Ishikawa (cell line): ENCODE measurements around the gene ZC2HC1B.

Source experiments
- CEBPB ChIP-seq: IDR thresholded peaks from 2 replicates; pipeline ENCODE4 v1.6.1; 2012
- CREB1 ChIP-seq: IDR thresholded peaks from 2 replicates; pipeline ENCODE4 v1.6.1; 2012; ENCODE audit warnings: low read depth
- EGR1 ChIP-seq: IDR thresholded peaks from 2 replicates; pipeline ENCODE4 v1.6.1; 2012
- EP300 ChIP-seq: IDR thresholded peaks from 2 replicates; pipeline ENCODE4 v1.6.1; 2012; ENCODE audit warnings: borderline replicate concordance
- FOXM1 ChIP-seq: IDR thresholded peaks from 2 replicates; pipeline ENCODE4 v1.6.1; 2012; ENCODE audit warnings: low read depth, borderline replicate concordance
- NFIC ChIP-seq: IDR thresholded peaks from 2 replicates; pipeline ENCODE4 v1.6.1; 2012
- RAD21 ChIP-seq: IDR thresholded peaks from 2 replicates; pipeline ENCODE4 v1.6.1; 2012; ENCODE audit warnings: low read depth
- TAF1 ChIP-seq: IDR thresholded peaks from 2 replicates; pipeline ENCODE4 v1.6.1; 2012; ENCODE audit warnings: low read depth, mild to moderate bottlenecking
- TCF12 ChIP-seq: IDR thresholded peaks from 2 replicates; pipeline ENCODE4 v1.6.1; 2012; ENCODE audit warnings: low read depth
- TEAD4 ChIP-seq: IDR thresholded peaks from 2 replicates; pipeline ENCODE4 v1.6.1; 2012
- YY1 ChIP-seq: IDR thresholded peaks from 2 replicates; pipeline ENCODE4 v1.6.1; 2012; ENCODE audit warnings: low read depth
- ZBTB7A ChIP-seq: IDR thresholded peaks from 2 replicates; pipeline ENCODE4 v1.6.1; 2012; ENCODE audit warnings: low read depth
- TF ChIP-seq, protein P1 (sequence below): IDR thresholded peaks from 2 replicates; pipeline ENCODE4 v1.6.1; 2012
- TF ChIP-seq, protein P2 (sequence below): IDR thresholded peaks from 2 replicates; pipeline ENCODE4 v1.6.1; 2012
- TF ChIP-seq, protein P3 (sequence below): IDR thresholded peaks from 2 replicates; pipeline ENCODE4 v1.6.1; 2012; ENCODE audit warnings: low read depth, mild to moderate bottlenecking

The ZC2HC1B gene

DNA sequence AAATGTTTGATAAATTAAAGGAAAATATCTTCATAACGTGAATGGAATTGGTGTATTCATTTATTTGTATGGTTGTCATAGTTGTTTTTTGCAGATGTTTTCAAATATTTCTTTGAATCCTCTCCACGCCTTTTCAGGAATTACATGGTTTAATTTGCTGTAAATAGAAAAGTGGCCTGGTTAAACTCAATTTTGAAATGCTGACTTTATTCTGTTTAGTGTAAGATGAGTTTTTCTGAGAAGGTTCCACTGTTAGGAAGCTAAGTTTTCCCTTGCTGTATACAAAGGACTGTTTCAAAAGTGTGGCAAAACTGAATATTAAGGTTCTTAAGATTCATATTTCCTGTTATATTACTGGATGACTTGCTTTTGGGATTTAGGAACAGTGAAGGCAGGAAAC is 503 bp upstream of the ZC2HC1B start:
- TF ChIP-seq, protein P1, sequence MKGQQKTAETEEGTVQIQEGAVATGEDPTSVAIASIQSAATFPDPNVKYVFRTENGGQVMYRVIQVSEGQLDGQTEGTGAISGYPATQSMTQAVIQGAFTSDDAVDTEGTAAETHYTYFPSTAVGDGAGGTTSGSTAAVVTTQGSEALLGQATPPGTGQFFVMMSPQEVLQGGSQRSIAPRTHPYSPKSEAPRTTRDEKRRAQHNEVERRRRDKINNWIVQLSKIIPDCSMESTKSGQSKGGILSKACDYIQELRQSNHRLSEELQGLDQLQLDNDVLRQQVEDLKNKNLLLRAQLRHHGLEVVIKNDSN: no peak

DNA sequence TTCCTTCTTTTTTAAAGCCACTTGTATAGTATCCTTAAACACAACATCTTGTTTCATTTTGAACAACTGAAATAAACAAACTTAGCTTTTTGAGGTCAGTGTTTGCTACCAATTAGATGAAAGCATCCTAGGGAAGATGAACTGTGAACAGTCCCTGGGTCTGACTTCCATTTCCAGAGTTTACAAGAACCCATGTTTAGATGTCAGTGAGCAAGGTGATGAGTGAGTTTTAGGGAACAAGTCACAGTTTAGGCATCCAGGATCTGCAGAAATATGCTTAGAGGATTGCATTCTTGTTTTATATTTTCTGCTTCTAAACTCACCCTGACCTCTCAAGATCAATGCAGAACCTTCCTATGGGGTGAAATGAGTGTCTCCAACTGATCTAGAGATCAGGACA is 3.0 kb downstream of the ZC2HC1B start:
- TF ChIP-seq EGR1 (no peak), CREB1 (no peak), CEBPB (no peak), YY1 (no peak), EP300 (no peak), TCF12 (no peak), NFIC (no peak), RAD21 (no peak), TAF1 (no peak), TEAD4 (no peak), FOXM1 (no peak)
- TF ChIP-seq, protein P1: no peak
- TF ChIP-seq, protein P2, sequence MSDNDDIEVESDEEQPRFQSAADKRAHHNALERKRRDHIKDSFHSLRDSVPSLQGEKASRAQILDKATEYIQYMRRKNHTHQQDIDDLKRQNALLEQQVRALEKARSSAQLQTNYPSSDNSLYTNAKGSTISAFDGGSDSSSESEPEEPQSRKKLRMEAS: no peak
- TF ChIP-seq, protein P3, sequence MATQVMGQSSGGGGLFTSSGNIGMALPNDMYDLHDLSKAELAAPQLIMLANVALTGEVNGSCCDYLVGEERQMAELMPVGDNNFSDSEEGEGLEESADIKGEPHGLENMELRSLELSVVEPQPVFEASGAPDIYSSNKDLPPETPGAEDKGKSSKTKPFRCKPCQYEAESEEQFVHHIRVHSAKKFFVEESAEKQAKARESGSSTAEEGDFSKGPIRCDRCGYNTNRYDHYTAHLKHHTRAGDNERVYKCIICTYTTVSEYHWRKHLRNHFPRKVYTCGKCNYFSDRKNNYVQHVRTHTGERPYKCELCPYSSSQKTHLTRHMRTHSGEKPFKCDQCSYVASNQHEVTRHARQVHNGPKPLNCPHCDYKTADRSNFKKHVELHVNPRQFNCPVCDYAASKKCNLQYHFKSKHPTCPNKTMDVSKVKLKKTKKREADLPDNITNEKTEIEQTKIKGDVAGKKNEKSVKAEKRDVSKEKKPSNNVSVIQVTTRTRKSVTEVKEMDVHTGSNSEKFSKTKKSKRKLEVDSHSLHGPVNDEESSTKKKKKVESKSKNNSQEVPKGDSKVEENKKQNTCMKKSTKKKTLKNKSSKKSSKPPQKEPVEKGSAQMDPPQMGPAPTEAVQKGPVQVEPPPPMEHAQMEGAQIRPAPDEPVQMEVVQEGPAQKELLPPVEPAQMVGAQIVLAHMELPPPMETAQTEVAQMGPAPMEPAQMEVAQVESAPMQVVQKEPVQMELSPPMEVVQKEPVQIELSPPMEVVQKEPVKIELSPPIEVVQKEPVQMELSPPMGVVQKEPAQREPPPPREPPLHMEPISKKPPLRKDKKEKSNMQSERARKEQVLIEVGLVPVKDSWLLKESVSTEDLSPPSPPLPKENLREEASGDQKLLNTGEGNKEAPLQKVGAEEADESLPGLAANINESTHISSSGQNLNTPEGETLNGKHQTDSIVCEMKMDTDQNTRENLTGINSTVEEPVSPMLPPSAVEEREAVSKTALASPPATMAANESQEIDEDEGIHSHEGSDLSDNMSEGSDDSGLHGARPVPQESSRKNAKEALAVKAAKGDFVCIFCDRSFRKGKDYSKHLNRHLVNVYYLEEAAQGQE: no peak

DNA sequence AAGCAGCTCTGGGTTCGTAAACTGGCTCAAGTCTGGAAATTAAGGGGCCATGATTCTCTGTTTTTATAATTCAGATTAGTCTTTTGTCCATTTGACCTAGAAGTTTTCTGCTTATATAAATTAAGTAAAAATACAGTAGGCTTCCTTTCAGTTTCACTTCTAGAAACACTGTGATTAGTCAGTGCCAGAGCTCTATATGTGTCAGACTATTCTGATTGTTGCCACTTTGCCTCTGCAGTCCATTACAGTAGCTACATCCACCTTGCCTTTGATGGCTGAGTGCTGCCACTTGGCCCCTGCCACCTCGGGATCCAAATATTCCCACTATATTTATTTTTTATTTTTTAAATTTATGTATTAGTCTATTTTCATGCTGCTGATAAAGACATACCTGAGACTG is 7.9 kb downstream of the ZC2HC1B start:
- TF ChIP-seq RAD21: no peak
- no peak for TF ChIP-seq NFIC
- TF ChIP-seq EP300: no peak
- TF ChIP-seq, protein P1: no peak
- TF ChIP-seq CEBPB: no peak
- no peak for TF ChIP-seq TEAD4
- no peak for TF ChIP-seq CREB1

DNA sequence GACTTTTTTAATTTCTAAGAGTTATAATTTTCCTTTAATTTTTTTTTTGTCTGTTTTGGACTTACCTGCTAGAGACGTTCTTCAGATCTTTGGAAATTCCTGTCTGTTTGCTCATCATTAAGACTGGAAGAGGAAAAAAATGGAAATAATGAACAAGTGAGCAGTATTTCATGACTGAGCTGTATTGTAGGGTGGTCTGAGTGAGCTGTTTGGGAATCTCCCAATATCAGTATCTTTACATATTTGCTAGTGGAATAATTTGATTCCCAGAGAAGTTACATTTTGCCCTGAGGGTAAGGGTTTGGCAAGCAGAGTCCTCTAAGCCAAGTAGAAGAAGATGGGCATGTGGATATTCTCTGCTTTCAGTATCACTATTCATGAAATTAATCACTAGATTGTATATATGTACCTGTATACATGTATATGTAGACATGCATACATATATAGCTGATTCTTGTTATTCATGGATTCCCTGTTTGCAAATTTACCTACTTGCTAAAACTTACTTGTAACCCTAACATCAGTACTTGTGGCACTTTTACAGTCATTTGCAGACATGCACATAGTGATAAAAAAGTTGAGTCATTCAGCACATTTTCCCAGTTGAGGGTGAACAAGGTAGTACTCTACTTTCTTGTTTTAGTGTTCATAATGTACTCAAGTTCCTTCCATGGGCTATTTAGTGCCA is 13.5 kb downstream of the ZC2HC1B start:
- TF ChIP-seq CREB1: no peak
- TF ChIP-seq TEAD4: no peak
- TF ChIP-seq, protein P3: no peak
- no peak for TF ChIP-seq CEBPB
- TF ChIP-seq EP300: no peak
- TF ChIP-seq, protein P1: no peak
- no peak for TF ChIP-seq NFIC
- no peak for TF ChIP-seq YY1
- no peak for TF ChIP-seq TCF12
- no peak for TF ChIP-seq FOXM1
- TF ChIP-seq EGR1: no peak
- no peak for TF ChIP-seq ZBTB7A
- TF ChIP-seq, protein P2: no peak
- TF ChIP-seq TAF1: no peak

DNA sequence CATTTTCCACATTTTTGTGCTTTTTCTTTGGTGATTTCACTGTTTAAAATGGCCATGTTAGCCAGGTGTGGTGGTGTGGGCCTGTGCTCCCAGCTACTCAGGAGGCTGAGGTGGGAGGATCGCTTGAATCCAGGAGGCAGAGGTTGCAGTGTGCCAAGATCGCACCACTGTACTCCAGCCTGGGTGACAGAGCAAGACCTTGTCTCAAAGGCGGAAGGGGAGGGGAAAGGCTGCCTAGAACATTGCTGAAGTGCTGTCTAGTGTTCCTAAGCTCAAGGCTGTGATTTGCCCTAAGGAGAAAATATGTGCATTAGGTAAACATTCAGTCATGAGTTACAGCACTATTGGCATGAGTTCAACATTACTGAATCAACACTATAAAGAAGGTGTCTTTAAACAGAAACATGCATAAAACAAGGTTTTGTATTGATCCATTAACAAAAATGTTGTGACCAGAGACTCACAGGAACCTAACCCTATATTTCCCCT is 14.0 kb downstream of the ZC2HC1B start:
- TF ChIP-seq TEAD4 (no peak), CREB1 (no peak), FOXM1 (no peak), EGR1 (no peak)
- TF ChIP-seq, protein P3: no peak
